HCT116 (cell line): Measurements from ENCODE around the gene KIAA0319L. TPM values are rescaled to one million over a fixed set of nuclear protein-coding genes. Genes with fewer than 3 reads are reported as not detected.

Experiments
- ATAC-seq: fragments of 200-7000 bp; cut with Tn5 transposase; 2 replicates; pipeline ENCODE4 v1.9.1; 2020; ENCODE audit warnings: mild to moderate bottlenecking, moderate library complexity
- BruUV-seq: library from RNA; stranded (reverse); fragments of 400-500 nt; replicated peaks from 2 replicates; lab custom pipeline; 2021; lab: Mats Ljungman, UMichigan
- CTCF ChIA-PET: fragments of 300-600 bp; sonication (Branson Sonifier 250); formaldehyde crosslinking; loops from one replicate; lab custom pipeline; 2021; ENCODE audit warnings: antibody characterized with exemption; lab: Charles Lee
- POLR2A ChIA-PET: fragments of 300-600, 350-600 bp; sonication (Branson Sonifier 250); formaldehyde crosslinking; loops from one replicate; lab custom pipeline; 2021; ENCODE audit warnings: antibody characterized with exemption; lab: Charles Lee
- RAD21 ChIA-PET, 2 experiments: fragments of 300-600 bp; sonication (Branson Sonifier 250); formaldehyde crosslinking; loops; one replicate each; lab custom pipeline; 2023; ENCODE audit warnings: low total read pairs in 2 of 2; ENCODE audit not compliant: uncharacterized antibody in 2 of 2, unreplicated experiment in 2 of 2, low non-redundant PET in 1 of 2; lab: Charles Lee
- DNase-seq: peaks from one replicate; pipeline ENCODE4 v3.0.0-alpha.2; 2010; ENCODE audit warnings: low read depth, low spot score
- H2AFZ ChIP-seq: fragments of 200-600 bp; shearing (Covaris generic), sonication (generic); 2 replicates; pipeline ENCODE4 v1.6.1; 2017; ENCODE audit warnings: low read depth, mixed run types, mixed read lengths, antibody characterized with exemption, low read length; ENCODE audit not compliant: poor library complexity, severe bottlenecking
- H3K27ac ChIP-seq: 2 replicates; pipeline ENCODE4 v1.5.1; 2012; ENCODE audit warnings: low read depth, low read length
- H3K27me3 ChIP-seq: fragments of 200-600 bp; sonication (generic); 2 replicates; pipeline ENCODE4 v1.6.1; 2016; ENCODE audit warnings: mixed run types, low read length, mixed read lengths; ENCODE audit not compliant: insufficient read depth
- H3K36me3 ChIP-seq, 2 experiments: fragments of 200-500 bp in 1 of 2; fragments of 200-600 bp in 1 of 2; sonication (Bioruptor generic) in 1 of 2; sonication (generic) in 1 of 2; 2 replicates each; pipeline versions ENCODE4 v1.5.1 to v1.6.1; 2014 to 2016; ENCODE audit warnings: low read length in 2 of 2, inconsistent platforms in 1 of 2, mixed read lengths in 1 of 2, mixed run types in 1 of 2; ENCODE audit not compliant: insufficient read depth in 2 of 2, control insufficient read depth in 1 of 2
- H3K4me1 ChIP-seq, 2 experiments: fragments of 200-600 bp in 1 of 2; sonication (generic) in 1 of 2; 2 replicates each; pipeline versions ENCODE4 v1.5.1 to v1.6.1; 2012 to 2017; ENCODE audit warnings: low read length in 2 of 2, inconsistent platforms in 1 of 2, mild to moderate bottlenecking in 1 of 2, mixed read lengths in 1 of 2, mixed run types in 1 of 2, moderate library complexity in 1 of 2; ENCODE audit not compliant: insufficient read depth in 2 of 2, control insufficient read depth in 1 of 2
- H3K4me2 ChIP-seq: fragments of 200-600 bp; sonication (generic); 2 replicates; pipeline ENCODE4 v1.6.1; 2017; ENCODE audit warnings: mixed run types, low read length, mixed read lengths
- H3K4me3 ChIP-seq, 2 experiments: fragments of 200-600 bp in 1 of 2; sonication (generic) in 1 of 2; replicated peaks in 1 of 2; 2 replicates each; pipeline ENCODE4 v1.5.1; 2011 to 2016; ENCODE audit warnings: low read length in 2 of 2, control low read depth in 1 of 2, low read depth in 1 of 2, mild to moderate bottlenecking in 1 of 2, mixed read lengths in 1 of 2, mixed run types in 1 of 2
- H3K79me2 ChIP-seq: fragments of 200-600 bp; sonication (generic); 2 replicates; pipeline ENCODE4 v1.6.1; 2017; ENCODE audit warnings: mild to moderate bottlenecking, mixed run types, low read length, moderate library complexity, mixed read lengths; ENCODE audit not compliant: insufficient read depth
- H3K9ac ChIP-seq: fragments of 200-600 bp; sonication (generic); 2 replicates; pipeline ENCODE4 v1.6.1; 2016; ENCODE audit warnings: low read length, mixed read lengths
- H3K9me2 ChIP-seq: fragments of 200-600 bp; sonication (generic), shearing (Covaris generic); 2 replicates; pipeline ENCODE4 v1.6.1; 2017; ENCODE audit warnings: mixed run types, mild to moderate bottlenecking, moderate library complexity; ENCODE audit not compliant: insufficient read depth
- H3K9me3 ChIP-seq, 2 experiments: fragments of 200-500 bp in 1 of 2; fragments of 200-600 bp in 1 of 2; sonication (Bioruptor generic) in 1 of 2; sonication (generic) in 1 of 2; 2 replicates each; pipeline ENCODE4 v1.6.1; 2014 to 2017; ENCODE audit warnings: low read length in 2 of 2, mixed read lengths in 2 of 2, inconsistent platforms in 1 of 2, low read depth in 1 of 2, mild to moderate bottlenecking in 1 of 2, mixed run types in 1 of 2, moderate library complexity in 1 of 2; ENCODE audit not compliant: control insufficient read depth in 1 of 2, insufficient read depth in 1 of 2
- H4K20me1 ChIP-seq: fragments of 200-600 bp; sonication (generic), shearing (Covaris generic); 2 replicates; pipeline ENCODE4 v1.6.1; 2017; ENCODE audit warnings: mixed run types, mild to moderate bottlenecking, moderate library complexity; ENCODE audit not compliant: insufficient read depth
- CBX3 ChIP-seq: IDR thresholded peaks from 2 replicates; pipeline ENCODE4 v1.6.1; 2012; ENCODE audit warnings: low read depth
- EZH2 ChIP-seq: fragments of 200-600 bp; sonication (generic); IDR thresholded peaks from 2 replicates; pipeline ENCODE4 v1.6.1; 2017; ENCODE audit warnings: antibody characterized with exemption, mixed run types
- EZH2phosphoT487 ChIP-seq: fragments of 200-600 bp; IDR thresholded peaks from 2 replicates; pipeline ENCODE4 v1.6.1; 2018; ENCODE audit warnings: antibody characterized with exemption, borderline replicate concordance
- FOSL1 ChIP-seq: IDR thresholded peaks from 2 replicates; pipeline ENCODE4 v1.6.1; 2012; ENCODE audit warnings: low read depth
- SIN3A ChIP-seq: IDR thresholded peaks from 2 replicates; pipeline ENCODE4 v1.6.1; 2012; ENCODE audit warnings: low read depth
- YY1 ChIP-seq: IDR thresholded peaks from 2 replicates; pipeline ENCODE4 v1.6.1; 2011; ENCODE audit warnings: low read length, low read depth, moderate library complexity, mild to moderate bottlenecking; ENCODE audit not compliant: insufficient replicate concordance; ENCODE audit errors: extremely low read depth
- intact Hi-C: fragments of 100-400 bp; cut with micrococcal nuclease; formaldehyde crosslinking; loops from 2 replicates; pipeline ENCODE4 v1.10.0; 2022
- total RNA-seq: library from RNA; stranded (reverse); gene quantifications from one replicate; pipeline ENCODE4 v1.2.1, GENCODE V29; 2021; ENCODE audit not compliant: unreplicated experiment
- TF ChIP-seq, protein P1 (sequence below): IDR thresholded peaks from 2 replicates; pipeline ENCODE4 v1.6.1; 2012
- TF ChIP-seq, protein P2 (sequence below): IDR thresholded peaks from 2 replicates; pipeline ENCODE4 v1.6.1; 2012; ENCODE audit warnings: low read depth
- TF ChIP-seq, protein P3 (sequence below): IDR thresholded peaks from 2 replicates; pipeline ENCODE4 v1.6.1; 2012

Gene KIAA0319L
- total RNA-seq, 1 experiment from 2014 or later = 35.6 TPM

DNA sequence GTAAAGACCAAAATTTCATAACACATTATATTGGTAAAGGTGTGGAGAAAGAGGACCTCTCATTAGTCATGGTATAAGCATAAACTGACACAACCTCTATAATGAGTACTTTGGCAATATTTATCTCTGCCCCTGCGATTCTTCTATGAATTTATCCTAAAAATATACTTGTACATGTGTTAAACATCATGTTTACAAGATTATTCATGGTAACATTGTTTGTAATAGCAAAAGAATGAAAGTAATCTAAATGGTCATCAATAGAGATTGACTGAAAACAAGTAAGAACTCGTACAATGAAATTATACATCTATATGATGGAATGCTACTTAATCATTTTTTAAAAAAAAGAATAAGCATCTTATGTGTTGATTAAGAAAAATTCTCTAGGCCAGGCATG lies 96.4 kb downstream of the KIAA0319L start:
- Histone ChIP-seq H3K27ac (no peak overlapping the region), H3K4me1 (no peaks in the 10 kb centered on the region), H3K4me2 (no peak overlapping the region), H3K9me2 (no peaks in the 10 kb centered on the region), H3K36me3 (peaks cover 0 to 2% of the 10 kb centered on the region in 2 experiments; a peak in 1 of 4 replicates), H3K9me3 (no peaks in the 10 kb centered on the region), H3K4me3 (no peak overlapping the region), H3K79me2 (no peaks in the 10 kb centered on the region), H2AFZ (no peak overlapping the region), H3K27me3 (no peaks in the 10 kb centered on the region), H3K9ac (no peak overlapping the region), H4K20me1 (no peaks in the 10 kb centered on the region; the same call in 1 of the 2 replicates)
- TF ChIP-seq, protein P1, sequence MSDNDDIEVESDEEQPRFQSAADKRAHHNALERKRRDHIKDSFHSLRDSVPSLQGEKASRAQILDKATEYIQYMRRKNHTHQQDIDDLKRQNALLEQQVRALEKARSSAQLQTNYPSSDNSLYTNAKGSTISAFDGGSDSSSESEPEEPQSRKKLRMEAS = no peak
- TF ChIP-seq, protein P2, sequence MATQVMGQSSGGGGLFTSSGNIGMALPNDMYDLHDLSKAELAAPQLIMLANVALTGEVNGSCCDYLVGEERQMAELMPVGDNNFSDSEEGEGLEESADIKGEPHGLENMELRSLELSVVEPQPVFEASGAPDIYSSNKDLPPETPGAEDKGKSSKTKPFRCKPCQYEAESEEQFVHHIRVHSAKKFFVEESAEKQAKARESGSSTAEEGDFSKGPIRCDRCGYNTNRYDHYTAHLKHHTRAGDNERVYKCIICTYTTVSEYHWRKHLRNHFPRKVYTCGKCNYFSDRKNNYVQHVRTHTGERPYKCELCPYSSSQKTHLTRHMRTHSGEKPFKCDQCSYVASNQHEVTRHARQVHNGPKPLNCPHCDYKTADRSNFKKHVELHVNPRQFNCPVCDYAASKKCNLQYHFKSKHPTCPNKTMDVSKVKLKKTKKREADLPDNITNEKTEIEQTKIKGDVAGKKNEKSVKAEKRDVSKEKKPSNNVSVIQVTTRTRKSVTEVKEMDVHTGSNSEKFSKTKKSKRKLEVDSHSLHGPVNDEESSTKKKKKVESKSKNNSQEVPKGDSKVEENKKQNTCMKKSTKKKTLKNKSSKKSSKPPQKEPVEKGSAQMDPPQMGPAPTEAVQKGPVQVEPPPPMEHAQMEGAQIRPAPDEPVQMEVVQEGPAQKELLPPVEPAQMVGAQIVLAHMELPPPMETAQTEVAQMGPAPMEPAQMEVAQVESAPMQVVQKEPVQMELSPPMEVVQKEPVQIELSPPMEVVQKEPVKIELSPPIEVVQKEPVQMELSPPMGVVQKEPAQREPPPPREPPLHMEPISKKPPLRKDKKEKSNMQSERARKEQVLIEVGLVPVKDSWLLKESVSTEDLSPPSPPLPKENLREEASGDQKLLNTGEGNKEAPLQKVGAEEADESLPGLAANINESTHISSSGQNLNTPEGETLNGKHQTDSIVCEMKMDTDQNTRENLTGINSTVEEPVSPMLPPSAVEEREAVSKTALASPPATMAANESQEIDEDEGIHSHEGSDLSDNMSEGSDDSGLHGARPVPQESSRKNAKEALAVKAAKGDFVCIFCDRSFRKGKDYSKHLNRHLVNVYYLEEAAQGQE = no peak
- TF ChIP-seq CBX3 (no peak), EZH2phosphoT487 (no peak), FOSL1 (no peak), SIN3A (no peak), EZH2 (no peak), YY1 (no peak)
- TF ChIP-seq, protein P3, sequence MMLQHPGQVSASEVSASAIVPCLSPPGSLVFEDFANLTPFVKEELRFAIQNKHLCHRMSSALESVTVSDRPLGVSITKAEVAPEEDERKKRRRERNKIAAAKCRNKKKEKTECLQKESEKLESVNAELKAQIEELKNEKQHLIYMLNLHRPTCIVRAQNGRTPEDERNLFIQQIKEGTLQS = no peak
- CTCF ChIA-PET = no interaction called here
- ATAC-seq (no peak), DNase-seq (no peak)
- RAD21 ChIA-PET = no interaction called here
- BruUV-seq = no TSS peak
- POLR2A ChIA-PET = no interaction called here
- intact Hi-C loops = no loop called here
